IPS-18c (cell line): ENCODE measurements around the gene CD160.
"Not testable (repeated sequence)": the region's sequence is repeated elsewhere in the genome, so short reads cannot be mapped to it uniquely, and the experiment has no call there.

ENCODE experiments used
- H3K4me3 ChIP-seq: 2 replicates; pipeline ENCODE4 v1.7.0; 2013; ENCODE audit warnings: low read depth, mild to moderate bottlenecking, low read length, moderate library complexity; ENCODE audit not compliant: insufficient read depth
- H3K9me3 ChIP-seq: one replicate; pipeline ENCODE4 v1.6.1; 2013; ENCODE audit warnings: mild to moderate bottlenecking, low read length, moderate library complexity; ENCODE audit not compliant: control insufficient read depth, insufficient read depth

CD160 gene

GRCh38 chr1:145736191-145736590, 16.9 kb downstream of the CD160 start:
- Histone ChIP-seq H3K4me3 (no peak overlapping the region), H3K9me3 (no peaks in the 10 kb centered on the region)

DNA sequence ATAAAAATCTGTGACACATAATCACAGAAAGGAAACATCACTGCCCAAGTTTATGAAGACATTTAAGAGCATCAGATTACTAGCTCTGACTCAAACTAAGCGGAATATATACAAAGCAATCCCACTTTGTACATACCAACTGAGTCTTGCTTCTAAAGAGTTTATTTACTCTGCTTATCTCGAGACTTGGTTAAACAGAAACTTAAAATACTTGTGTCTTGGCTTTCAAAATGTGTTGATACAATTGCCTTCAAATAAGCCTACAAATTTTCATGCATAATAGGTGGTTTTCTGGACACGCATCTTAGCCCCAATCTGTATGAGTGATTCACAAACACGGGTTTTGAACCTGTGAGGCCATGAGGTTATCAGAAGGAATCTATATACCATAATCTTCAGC, 21.0 kb downstream of the CD160 start:
- Histone ChIP-seq H3K4me3 (no peak overlapping the region), H3K9me3 (no peaks in the 10 kb centered on the region)

- H3K9me3 ChIP-seq = no peaks in the 10 kb centered on the region
Observed at GRCh38 chr1:145747398-145748247, 28.3 kb downstream of the CD160 start.

DNA sequence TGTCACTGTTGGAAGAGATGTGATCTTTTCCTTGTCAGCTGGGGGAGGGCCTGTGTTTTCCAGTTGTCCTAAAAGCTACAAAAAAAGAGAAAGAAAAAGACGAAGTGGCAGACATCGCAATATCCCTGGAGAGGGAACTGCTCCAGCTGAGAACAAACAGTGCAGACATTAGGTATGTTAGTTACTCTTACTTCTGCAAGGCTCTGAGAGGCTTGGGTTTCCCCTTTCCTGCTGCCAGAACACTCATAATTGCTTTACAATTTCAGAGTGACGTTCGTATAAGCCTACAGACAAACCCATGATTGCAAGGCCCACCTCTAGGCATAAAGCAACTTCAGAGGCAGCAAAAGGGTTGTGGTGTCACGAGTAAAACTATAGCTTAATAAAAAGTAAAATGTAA, 31.1 kb downstream of the CD160 start:
- Histone ChIP-seq H3K4me3 (no peak overlapping the region), H3K9me3 (no peaks in the 10 kb centered on the region)

More at GRCh38 chr1:145747398-145748247, 28.3 kb downstream of the CD160 start:
- H3K4me3 ChIP-seq = no peak overlapping the region

- Histone ChIP-seq H3K9me3 (no peaks in the 10 kb centered on the region), H3K4me3 (no peak overlapping the region)
Observed at GRCh38 chr1:145751491-145752037, 32.3 kb downstream of the CD160 start.

- no peak overlapping the region for H3K4me3 ChIP-seq
- peaks cover 7% of the 10 kb centered on the region for H3K9me3 ChIP-seq
Observed at GRCh38 chr1:145757420-145757819, 38.1 kb downstream of the CD160 start.

DNA sequence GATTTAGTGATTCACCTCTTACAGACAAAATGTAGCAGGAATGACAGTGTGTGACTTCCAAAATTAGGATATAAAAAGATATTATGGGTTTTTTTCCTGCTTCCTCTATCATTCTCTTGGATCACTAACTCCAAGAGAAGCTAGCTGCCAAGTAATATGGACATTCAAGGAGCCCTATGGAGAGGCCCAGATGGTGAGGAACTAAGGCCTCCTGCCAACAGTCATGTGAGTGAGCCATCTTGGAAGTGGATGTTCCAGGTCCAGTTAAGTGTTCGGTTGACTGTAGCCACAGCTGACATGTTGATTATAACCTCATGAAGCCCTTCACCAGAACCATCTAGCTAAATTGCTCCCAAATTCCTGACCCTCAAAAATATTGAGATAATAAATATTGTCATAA, 38.8 kb downstream of the CD160 start:
- H3K4me3 ChIP-seq = no peak overlapping the region

DNA sequence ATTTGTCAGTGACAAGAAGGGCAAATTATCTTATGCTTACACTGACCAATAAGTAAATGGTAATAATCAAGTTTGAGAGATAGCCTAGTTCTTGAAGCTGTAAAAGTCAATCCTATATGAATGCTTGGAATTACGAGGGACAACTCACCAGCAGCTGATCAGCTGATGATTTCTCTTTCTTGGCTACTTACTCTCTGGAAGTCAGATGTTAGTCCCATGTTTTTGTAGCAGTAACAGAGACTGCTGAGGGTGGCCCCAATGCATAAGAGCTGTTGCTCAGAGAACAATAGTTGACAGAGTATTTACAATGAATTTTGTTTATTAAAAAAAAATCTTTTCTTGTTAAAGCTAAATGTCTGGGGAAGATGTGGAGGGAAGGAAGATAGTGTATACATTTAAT, 39.3 kb downstream of the CD160 start:
- H3K4me3 ChIP-seq = no peak overlapping the region
- H3K9me3 ChIP-seq = peaks cover 7% of the 10 kb centered on the region

More for the DNA sequence above, 38.8 kb downstream of the CD160 start:
- peaks cover 7% of the 10 kb centered on the region for H3K9me3 ChIP-seq

GRCh38 chr1:145759721-145760120, 40.4 kb downstream of the CD160 start:
- H3K4me3 ChIP-seq = no peak overlapping the region
- H3K9me3 ChIP-seq = peaks cover 7% of the 10 kb centered on the region

DNA sequence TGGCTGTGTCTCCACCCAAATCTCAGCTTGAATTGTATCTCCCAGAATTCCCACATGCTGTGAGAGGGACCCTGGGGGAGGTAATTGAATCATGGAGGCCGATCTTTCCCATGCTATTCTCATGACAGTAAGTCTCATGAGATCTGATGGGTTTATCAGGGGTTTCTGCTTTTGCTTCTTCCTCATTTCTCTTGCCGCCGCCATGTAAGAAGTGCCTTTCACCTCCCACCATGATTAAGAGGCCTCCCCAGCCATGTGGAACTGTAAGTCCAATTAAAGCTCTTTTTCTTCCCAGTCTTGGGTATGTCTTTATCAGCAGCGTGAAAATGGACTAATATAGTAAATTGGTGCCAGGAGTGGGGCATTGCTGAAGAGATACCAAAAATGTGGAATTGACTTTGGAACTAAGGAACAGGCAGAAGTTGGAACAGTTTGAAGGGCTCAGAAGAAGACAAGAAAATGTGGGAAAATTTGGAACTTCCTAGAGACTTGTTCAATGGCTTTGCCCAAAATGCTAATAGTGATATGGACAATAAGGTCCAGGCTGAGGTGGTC, 41.2 kb downstream of the CD160 start:
- not testable (repeated sequence) for H3K9me3 ChIP-seq, H3K4me3 ChIP-seq

GRCh38 chr1:145761498-145761897, 42.2 kb downstream of the CD160 start:
- H3K4me3 ChIP-seq, H3K9me3 ChIP-seq: not testable (repeated sequence)

DNA sequence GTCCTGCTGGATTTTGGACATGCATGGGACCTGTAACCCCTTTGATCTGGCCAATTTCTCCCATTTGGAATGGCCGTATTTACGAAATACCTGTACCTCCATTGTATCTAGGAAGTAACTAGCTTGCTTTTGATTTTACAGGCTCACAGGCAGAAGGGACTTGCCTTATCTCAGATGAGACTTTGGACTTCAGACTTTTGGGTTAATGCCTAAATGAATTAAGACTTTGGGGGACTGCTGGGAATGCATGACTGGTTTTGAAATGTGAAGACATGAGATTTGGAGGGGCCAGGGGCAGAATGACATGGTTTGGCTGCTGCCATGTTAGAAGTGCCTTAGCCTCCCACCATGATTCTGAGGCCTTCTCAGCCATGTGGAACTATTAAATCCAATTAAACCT, 42.7 kb downstream of the CD160 start:
- not testable (repeated sequence) for H3K4me3 ChIP-seq

GRCh38 chr1:145764231-145764940, 45.1 kb downstream of the CD160 start:
- H3K9me3 ChIP-seq = not testable (repeated sequence)

More for the DNA sequence above, 42.7 kb downstream of the CD160 start:
- H3K9me3 ChIP-seq = not testable (repeated sequence)

DNA sequence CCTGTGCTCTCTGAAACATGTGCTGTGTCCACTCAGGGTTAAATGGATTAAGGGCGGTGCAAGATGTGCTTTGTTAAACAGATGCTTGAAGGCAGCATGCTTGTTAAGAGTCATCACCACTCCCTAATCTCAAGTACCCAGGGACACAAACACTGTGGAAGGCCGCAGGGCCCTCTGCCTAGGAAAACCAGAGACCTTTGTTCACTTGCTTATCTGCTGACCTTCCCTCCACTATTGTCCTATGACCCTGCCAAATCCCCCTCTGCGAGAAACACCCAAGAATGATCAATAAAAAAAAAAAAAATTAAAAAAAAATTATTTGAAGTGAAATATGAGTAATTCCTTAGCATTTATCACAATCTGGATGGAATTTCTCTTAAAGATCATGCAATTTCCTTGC, 45.8 kb downstream of the CD160 start:
- not testable (repeated sequence) for H3K9me3 ChIP-seq, H3K4me3 ChIP-seq

More at GRCh38 chr1:145764231-145764940, 45.1 kb downstream of the CD160 start:
- H3K4me3 ChIP-seq = not testable (repeated sequence)

- not testable (repeated sequence) for H3K4me3 ChIP-seq, H3K9me3 ChIP-seq
Observed at GRCh38 chr1:145765585-145766360, 46.5 kb downstream of the CD160 start.

- H3K4me3 ChIP-seq = not testable (repeated sequence)
Observed at GRCh38 chr1:145766926-145767325, 47.6 kb downstream of the CD160 start.

DNA sequence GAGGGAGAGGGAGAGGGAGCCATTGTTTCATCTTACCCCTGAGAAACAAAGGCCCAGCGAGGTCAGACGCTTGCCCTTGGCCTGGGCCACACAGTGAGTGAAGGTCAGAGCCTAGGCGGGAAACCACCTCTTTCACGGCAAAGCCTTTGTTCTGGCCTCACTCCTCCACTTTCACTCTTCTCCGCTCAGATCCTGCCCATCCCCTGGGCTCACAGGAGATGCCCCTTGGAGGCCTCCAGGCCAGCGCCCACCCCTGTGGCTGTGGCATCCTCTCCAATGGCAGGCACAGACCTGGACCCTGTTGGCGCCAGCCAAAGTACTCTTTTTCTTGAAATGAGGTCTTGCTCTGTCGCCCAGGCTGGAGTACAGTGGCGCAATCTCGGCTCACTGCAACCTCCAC, 48.7 kb downstream of the CD160 start:
- not testable (repeated sequence) for H3K4me3 ChIP-seq

More at GRCh38 chr1:145766926-145767325, 47.6 kb downstream of the CD160 start:
- H3K9me3 ChIP-seq = not testable (repeated sequence)

More for the DNA sequence above, 48.7 kb downstream of the CD160 start:
- H3K9me3 ChIP-seq = not testable (repeated sequence)
